ENCODE results near the gene ALKBH3. TPM values are rescaled to one million over a fixed set of nuclear protein-coding genes. Genes with fewer than 3 reads are reported as not detected.
A peak's percentile ranks its signal among the peaks of the same experiment; 100 is the strongest.

ALKBH3 gene
- polyA plus RNA-seq, 1 donor (not counting 4 experiments of a cell fraction or from before 2014, with no cell fraction given): 42.4 TPM

- peak overlapping the region; percentile 94 for H3K27ac ChIP-seq (ENCODE audit: control insufficient read depth, insufficient read depth, low read length)
- H3K4me1 ChIP-seq (ENCODE audit: control insufficient read depth, extremely low read depth, insufficient read depth, low read length): peaks cover 17% of the 10 kb centered on the region
- DNase-seq (ENCODE audit: low read depth, low spot score) (peak; percentile 99), FAIRE-seq (peak; percentile 97)
- H4K20me1 ChIP-seq (ENCODE audit: control insufficient read depth, extremely low read depth, insufficient read depth, low read length): no peaks in the 10 kb centered on the region
- peak overlapping the region; percentile 63 for H3K9ac ChIP-seq (ENCODE audit: control insufficient read depth, extremely low read depth, insufficient read depth, low read length)
- no peaks in the 10 kb centered on the region for H3K9me1 ChIP-seq (ENCODE audit: control insufficient read depth, extremely low read depth, insufficient read depth, low read length)
- TF ChIP-seq CTCF (optimal IDR thresholded peaks at IDR 0.05 in 1 of 3, IDR thresholded peaks at IDR 0.05 in 1 of 3, conservative IDR thresholded peaks at IDR 0.05 in 1 of 3; ENCODE audit: extremely low read depth in 1 of 3, insufficient read depth in 2 of 3, low read length in 3 of 3) (no peak), EZH2 (IDR thresholded peaks at IDR 0.05; ENCODE audit: low read length) (no peak)
- H3K27me3 ChIP-seq (ENCODE audit: control insufficient read depth, extremely low read depth, insufficient read depth, low read length): no peaks in the 10 kb centered on the region
- dilution Hi-C loops (cut with MboI; ENCODE audit: extremely low pct_ligation_motif_present, low sequenced_read_pairs): no loop called here
- peaks cover 10 to 12% of the 10 kb centered on the region in 2 experiments for H3K36me3 ChIP-seq (ENCODE audit: control insufficient read depth in 2 of 2, extremely low read depth in 1 of 2, insufficient read depth in 2 of 2, low read length in 2 of 2)
- no peak overlapping the region for H2AFZ ChIP-seq (ENCODE audit: control insufficient read depth, low read length)
- H3K79me2 ChIP-seq (ENCODE audit: control insufficient read depth, insufficient read depth, low read length): no peaks in the 10 kb centered on the region
- H3K9me3 ChIP-seq (ENCODE audit: control insufficient read depth, low read depth, low read length): no peaks in the 10 kb centered on the region
- H3K4me3 ChIP-seq (ENCODE audit: control insufficient read depth in 2 of 3, extremely low read depth in 1 of 3, insufficient read depth in 2 of 3, low read depth in 1 of 3, low read length in 3 of 3): no peak overlapping the region
- H3K4me2 ChIP-seq (ENCODE audit: control insufficient read depth, extremely low read depth, insufficient read depth, low read depth, low read length): peak overlapping the region; percentile 54
Measured at GRCh38 chr11:43920598-43921419, 40.2 kb downstream of the ALKBH3 start.

- Histone ChIP-seq H3K27me3 (ENCODE audit: control insufficient read depth, extremely low read depth, insufficient read depth, low read length) (no peaks in the 10 kb centered on the region), H3K9me1 (ENCODE audit: control insufficient read depth, extremely low read depth, insufficient read depth, low read length) (no peaks in the 10 kb centered on the region), H3K36me3 (ENCODE audit: control insufficient read depth in 2 of 2, extremely low read depth in 1 of 2, insufficient read depth in 2 of 2, low read length in 2 of 2) (peaks cover 7 to 12% of the 10 kb centered on the region in 2 experiments), H3K4me2 (ENCODE audit: control insufficient read depth, extremely low read depth, insufficient read depth, low read depth, low read length) (no peak overlapping the region), H3K27ac (ENCODE audit: control insufficient read depth, insufficient read depth, low read length) (peak overlapping the region; percentile 89), H3K9ac (ENCODE audit: control insufficient read depth, extremely low read depth, insufficient read depth, low read length) (peak overlapping the region; percentile 50), H3K79me2 (ENCODE audit: control insufficient read depth, insufficient read depth, low read length) (no peaks in the 10 kb centered on the region), H2AFZ (ENCODE audit: control insufficient read depth, low read length) (no peak overlapping the region), H4K20me1 (ENCODE audit: control insufficient read depth, extremely low read depth, insufficient read depth, low read length) (no peaks in the 10 kb centered on the region), H3K9me3 (ENCODE audit: control insufficient read depth, low read depth, low read length) (no peaks in the 10 kb centered on the region), H3K4me1 (ENCODE audit: control insufficient read depth, extremely low read depth, insufficient read depth, low read length) (peaks cover 17% of the 10 kb centered on the region), H3K4me3 (ENCODE audit: control insufficient read depth in 2 of 3, extremely low read depth in 1 of 3, insufficient read depth in 2 of 3, low read depth in 1 of 3, low read length in 3 of 3) (no peak overlapping the region)
- dilution Hi-C loops (cut with MboI; ENCODE audit: extremely low pct_ligation_motif_present, low sequenced_read_pairs): no loop called here
- no peak for FAIRE-seq
- no peak for DNase-seq (ENCODE audit: low read depth, low spot score)
- TF ChIP-seq CTCF (optimal IDR thresholded peaks at IDR 0.05 in 1 of 3, IDR thresholded peaks at IDR 0.05 in 1 of 3, conservative IDR thresholded peaks at IDR 0.05 in 1 of 3; ENCODE audit: extremely low read depth in 1 of 3, insufficient read depth in 2 of 3, low read length in 3 of 3) (no peak), EZH2 (IDR thresholded peaks at IDR 0.05; ENCODE audit: low read length) (no peak)
Measured at GRCh38 chr11:43921561-43922294, 41.1 kb downstream of the ALKBH3 start.
